ENCODE results near the gene EMCN. TPM values are rescaled to one million over a fixed set of nuclear protein-coding genes. Genes with fewer than 3 reads are reported as not detected.

The EMCN gene
- total and polyA plus RNA-seq, 8 donors = 34.4 to 46.1 (median 38.3) TPM

GRCh38 chr4:100428051-100428450, 89.8 kb downstream of the EMCN start:
- intact Hi-C loops (cut with DNase I) = no loop called here
- Histone ChIP-seq H3K27me3 (no peaks in the 10 kb centered on the region), H3K27ac (no peak overlapping the region), H3K4me3 (no peak overlapping the region), H3K36me3 (no peaks in the 10 kb centered on the region), H3K4me1 (no peaks in the 10 kb centered on the region), H3K9me3 (no peaks in the 10 kb centered on the region)
- TF ChIP-seq CTCF (IDR thresholded peaks at IDR 0.05) = no peak
- peak in 1 of 4 donors; percentile 31 for DNase-seq
- peak; percentile 79 for ATAC-seq

- no peak overlapping the region for H3K27ac ChIP-seq
- intact Hi-C loops (cut with DNase I) = no loop called here
- no peak overlapping the region for H3K4me3 ChIP-seq
- H3K27me3 ChIP-seq = no peaks in the 10 kb centered on the region
- no peak for ATAC-seq
- H3K4me1 ChIP-seq = no peaks in the 10 kb centered on the region
- no peak for TF ChIP-seq CTCF (IDR thresholded peaks at IDR 0.05)
- H3K9me3 ChIP-seq = no peaks in the 10 kb centered on the region
- H3K36me3 ChIP-seq = no peaks in the 10 kb centered on the region
- DNase-seq = no peak
These were observed 93.4 kb downstream of the EMCN start for GRCh38 chr4:100424376-100424775.

GRCh38 chr4:100422894-100423293, 94.9 kb downstream of the EMCN start:
- DNase-seq (no peak), ATAC-seq (peak; percentile 41)
- no peak overlapping the region for H3K4me3 ChIP-seq
- H3K9me3 ChIP-seq = no peaks in the 10 kb centered on the region
- H3K27me3 ChIP-seq = no peaks in the 10 kb centered on the region
- H3K36me3 ChIP-seq = no peaks in the 10 kb centered on the region
- no peak for TF ChIP-seq CTCF (IDR thresholded peaks at IDR 0.05)
- intact Hi-C loops (cut with DNase I) = no loop called here
- H3K27ac ChIP-seq = no peak overlapping the region
- H3K4me1 ChIP-seq = no peaks in the 10 kb centered on the region

- DNase-seq (no peak), ATAC-seq (peak; percentile 64)
- no peak overlapping the region for H3K4me3 ChIP-seq
- no peaks in the 10 kb centered on the region for H3K9me3 ChIP-seq
- H3K36me3 ChIP-seq = no peaks in the 10 kb centered on the region
- TF ChIP-seq CTCF (IDR thresholded peaks at IDR 0.05) = peak; percentile 34 to 37
- no peak overlapping the region for H3K27ac ChIP-seq
- no peaks in the 10 kb centered on the region for H3K4me1 ChIP-seq
- intact Hi-C loops (cut with DNase I) = no loop called here
- no peaks in the 10 kb centered on the region for H3K27me3 ChIP-seq
These were observed 96.4 kb downstream of the EMCN start for GRCh38 chr4:100421361-100421978.

GRCh38 chr4:100420571-100420970, 97.3 kb downstream of the EMCN start:
- no peak overlapping the region for H3K4me3 ChIP-seq
- H3K9me3 ChIP-seq = no peaks in the 10 kb centered on the region
- no peaks in the 10 kb centered on the region for H3K36me3 ChIP-seq
- DNase-seq = no peak
- no peak for ATAC-seq
- intact Hi-C loops (cut with DNase I) = no loop called here
- H3K27ac ChIP-seq = no peak overlapping the region
- TF ChIP-seq CTCF (IDR thresholded peaks at IDR 0.05) = no peak
- no peaks in the 10 kb centered on the region for H3K4me1 ChIP-seq
- H3K27me3 ChIP-seq = no peaks in the 10 kb centered on the region
